Caco-2 (cell line): ENCODE measurements around the gene WDFY2. TPM values are rescaled to one million over a fixed set of nuclear protein-coding genes. Genes with fewer than 3 reads are reported as not detected.

ENCODE experiments used
- BruUV-seq: library from RNA; stranded (reverse); fragments of 400-500 nt; replicated peaks from 2 replicates; lab custom pipeline; 2021; lab: Mats Ljungman, UMichigan
- CTCF ChIA-PET: fragments of 300-600 bp; sonication (Branson Sonifier 250); formaldehyde crosslinking; loops from one replicate; lab custom pipeline; 2022; ENCODE audit warnings: antibody characterized with exemption; lab: Charles Lee
- POLR2A ChIA-PET: fragments of 300-600 bp; sonication (Branson Sonifier 250); formaldehyde crosslinking; loops from one replicate; lab custom pipeline; 2022; ENCODE audit warnings: antibody characterized with exemption; lab: Charles Lee
- DNase-seq, 2 experiments: peaks; one replicate each; pipeline versions ENCODE4 v3.0.0 to v3.0.0-alpha.2; 2020 to 2022
- H3K27me3 ChIP-seq: replicated peaks from 2 replicates; pipeline ENCODE4 v1.6.0; 2011; ENCODE audit warnings: low read length; ENCODE audit not compliant: control insufficient read depth, insufficient read depth
- H3K36me3 ChIP-seq: 2 replicates; pipeline ENCODE4 v1.5.1; 2011; ENCODE audit warnings: low read length; ENCODE audit not compliant: control insufficient read depth, insufficient read depth
- H3K4me1 ChIP-seq: fragments of 250-450 bp; sonication (Bioruptor Pico); 2 replicates; pipeline ENCODE4 v1.5.1; 2020; ENCODE audit warnings: mild to moderate bottlenecking
- H3K4me3 ChIP-seq: 2 replicates; pipeline ENCODE4 v1.5.1; 2011; ENCODE audit warnings: low read depth, mild to moderate bottlenecking, control low read depth, low read length
- H3K9me3 ChIP-seq: fragments of 250-450 bp; sonication (Bioruptor Pico); 2 replicates; pipeline ENCODE4 v1.5.1; 2020; ENCODE audit warnings: mild to moderate bottlenecking, moderate library complexity
- H3K27ac Mint-ChIP-seq: one replicate; pipeline ENCODE4 v1.8.0; 2022; ENCODE audit warnings: mixed read lengths; ENCODE audit not compliant: unreplicated experiment
- H3K27me3 Mint-ChIP-seq: one replicate; pipeline ENCODE4 v1.8.0; 2022; ENCODE audit warnings: mixed read lengths; ENCODE audit not compliant: insufficient read depth, unreplicated experiment
- H3K36me3 Mint-ChIP-seq: one replicate; pipeline ENCODE4 v1.8.0; 2022; ENCODE audit warnings: mild to moderate bottlenecking, mixed read lengths; ENCODE audit not compliant: insufficient read depth, unreplicated experiment
- H3K4me1 Mint-ChIP-seq: one replicate; pipeline ENCODE4 v1.8.0; 2022; ENCODE audit warnings: low read depth, mixed read lengths; ENCODE audit not compliant: unreplicated experiment
- H3K4me3 Mint-ChIP-seq: one replicate; pipeline ENCODE4 v1.8.0; 2022; ENCODE audit warnings: mild to moderate bottlenecking, moderate library complexity, mixed read lengths; ENCODE audit not compliant: unreplicated experiment
- H3K9me3 Mint-ChIP-seq: one replicate; pipeline ENCODE4 v1.8.0; 2022; ENCODE audit warnings: mixed read lengths; ENCODE audit not compliant: unreplicated experiment
- intact Hi-C: fragments of 100-400 bp; cut with micrococcal nuclease; formaldehyde crosslinking; loops from one replicate; pipeline ENCODE4 v1.10.0; 2022; ENCODE audit not compliant: unreplicated experiment
- total RNA-seq: library from RNA; stranded (reverse); gene quantifications from 2 replicates; pipeline ENCODE4 v1.2.3, GENCODE V29; 2022
- TF ChIP-seq, protein P1 (sequence below), 2 experiments: fragments of 200-600 bp in 1 of 2; IDR thresholded peaks; 1 replicate in 1 of 2; 2 replicates in 1 of 2; pipeline versions ENCODE4 v1.5.1 to v1.8.0; 2011 to 2022; ENCODE audit warnings: antibody characterized with exemption in 1 of 2, control low read depth in 1 of 2, inconsistent platforms in 1 of 2, low read depth in 1 of 2, low read length in 1 of 2, mild to moderate bottlenecking in 1 of 2, moderate library complexity in 1 of 2; ENCODE audit not compliant: insufficient read depth in 1 of 2, severe bottlenecking in 1 of 2, unreplicated experiment in 1 of 2

The WDFY2 gene
- total RNA-seq, 1 experiment from 2014 or later: 9.2 TPM

DNA sequence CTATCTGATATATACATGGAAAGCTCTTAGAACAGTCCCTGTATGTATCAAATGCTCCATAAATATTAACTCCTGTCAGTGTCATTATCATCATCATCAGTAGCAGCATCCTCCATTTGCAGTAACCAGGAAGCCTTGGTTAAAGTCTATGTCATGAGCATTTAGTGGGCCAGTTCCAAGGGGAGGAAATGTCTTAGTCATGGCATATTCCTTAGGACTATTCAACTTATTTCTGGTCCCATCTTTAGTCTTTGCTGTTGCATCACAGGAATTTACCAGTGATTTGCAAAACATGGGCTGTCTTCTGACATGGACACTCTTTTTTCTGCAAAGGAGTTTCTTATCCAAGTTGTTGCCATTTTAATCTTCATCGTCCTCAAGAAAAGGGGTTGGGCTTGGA is 98.4 kb downstream of the WDFY2 start:
- Histone ChIP-seq H3K27me3 (no peaks in the 10 kb centered on the region), H3K9me3 (no peaks in the 10 kb centered on the region), H3K4me3 (no peak overlapping the region), H3K36me3 (no peaks in the 10 kb centered on the region), H3K4me1 (no peaks in the 10 kb centered on the region)
- no TSS peak for BruUV-seq
- TF ChIP-seq, protein P1, sequence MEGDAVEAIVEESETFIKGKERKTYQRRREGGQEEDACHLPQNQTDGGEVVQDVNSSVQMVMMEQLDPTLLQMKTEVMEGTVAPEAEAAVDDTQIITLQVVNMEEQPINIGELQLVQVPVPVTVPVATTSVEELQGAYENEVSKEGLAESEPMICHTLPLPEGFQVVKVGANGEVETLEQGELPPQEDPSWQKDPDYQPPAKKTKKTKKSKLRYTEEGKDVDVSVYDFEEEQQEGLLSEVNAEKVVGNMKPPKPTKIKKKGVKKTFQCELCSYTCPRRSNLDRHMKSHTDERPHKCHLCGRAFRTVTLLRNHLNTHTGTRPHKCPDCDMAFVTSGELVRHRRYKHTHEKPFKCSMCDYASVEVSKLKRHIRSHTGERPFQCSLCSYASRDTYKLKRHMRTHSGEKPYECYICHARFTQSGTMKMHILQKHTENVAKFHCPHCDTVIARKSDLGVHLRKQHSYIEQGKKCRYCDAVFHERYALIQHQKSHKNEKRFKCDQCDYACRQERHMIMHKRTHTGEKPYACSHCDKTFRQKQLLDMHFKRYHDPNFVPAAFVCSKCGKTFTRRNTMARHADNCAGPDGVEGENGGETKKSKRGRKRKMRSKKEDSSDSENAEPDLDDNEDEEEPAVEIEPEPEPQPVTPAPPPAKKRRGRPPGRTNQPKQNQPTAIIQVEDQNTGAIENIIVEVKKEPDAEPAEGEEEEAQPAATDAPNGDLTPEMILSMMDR (IDR thresholded peaks at IDR 0.05; ENCODE audit: insufficient read depth in 1 of 2, low read depth in 1 of 2, low read length in 1 of 2, severe bottlenecking in 1 of 2, unreplicated experiment in 1 of 2): no peak
- Mint-ChIP-seq H3K27ac (no peak overlapping the region), H3K36me3 (no peaks in the 10 kb centered on the region), H3K4me3 (no peak overlapping the region), H3K27me3 (no peaks in the 10 kb centered on the region), H3K4me1 (no peaks in the 10 kb centered on the region), H3K9me3 (no peaks in the 10 kb centered on the region)
- DNase-seq: no peak
- POLR2A ChIA-PET: no interaction called here
- intact Hi-C loops: no loop called here
- CTCF ChIA-PET: no interaction called here

- no peaks in the 10 kb centered on the region for H3K36me3 ChIP-seq
- no peaks in the 10 kb centered on the region for H3K4me1 Mint-ChIP-seq
- H3K27me3 ChIP-seq: no peaks in the 10 kb centered on the region
- CTCF ChIA-PET: no interaction called here
- no TSS peak for BruUV-seq
- no peak overlapping the region for H3K4me3 Mint-ChIP-seq
- no peak overlapping the region for H3K4me3 ChIP-seq
- no peak for DNase-seq
- TF ChIP-seq, protein P1 (IDR thresholded peaks at IDR 0.05; ENCODE audit: insufficient read depth in 1 of 2, low read depth in 1 of 2, low read length in 1 of 2, severe bottlenecking in 1 of 2, unreplicated experiment in 1 of 2): no peak
- H3K27ac Mint-ChIP-seq: no peak overlapping the region
- no peaks in the 10 kb centered on the region for H3K36me3 Mint-ChIP-seq
- no peaks in the 10 kb centered on the region for H3K9me3 ChIP-seq
- POLR2A ChIA-PET: no interaction called here
- H3K9me3 Mint-ChIP-seq: no peaks in the 10 kb centered on the region
- no peaks in the 10 kb centered on the region for H3K4me1 ChIP-seq
- no peaks in the 10 kb centered on the region for H3K27me3 Mint-ChIP-seq
- intact Hi-C loops: no loop called here
Measured at GRCh38 chr13:51683597-51683996, 99.3 kb downstream of the WDFY2 start.

- POLR2A ChIA-PET: no interaction called here
- Histone ChIP-seq H3K4me1 (no peaks in the 10 kb centered on the region), H3K9me3 (no peaks in the 10 kb centered on the region), H3K36me3 (no peaks in the 10 kb centered on the region), H3K4me3 (no peak overlapping the region), H3K27me3 (no peaks in the 10 kb centered on the region)
- H3K27me3 Mint-ChIP-seq: no peaks in the 10 kb centered on the region
- CTCF ChIA-PET: no interaction called here
- no peak for DNase-seq
- no TSS peak for BruUV-seq
- TF ChIP-seq, protein P1 (IDR thresholded peaks at IDR 0.05; ENCODE audit: insufficient read depth in 1 of 2, low read depth in 1 of 2, low read length in 1 of 2, severe bottlenecking in 1 of 2, unreplicated experiment in 1 of 2): no peak
- H3K9me3 Mint-ChIP-seq: no peaks in the 10 kb centered on the region
- no peaks in the 10 kb centered on the region for H3K4me1 Mint-ChIP-seq
- H3K27ac Mint-ChIP-seq: no peak overlapping the region
- intact Hi-C loops: no loop called here
- H3K36me3 Mint-ChIP-seq: no peaks in the 10 kb centered on the region
- H3K4me3 Mint-ChIP-seq: no peak overlapping the region
Measured at GRCh38 chr13:51684076-51684475, 99.8 kb downstream of the WDFY2 start.
